ENCODE results near the gene RHOA.

The RHOA gene

DNA sequence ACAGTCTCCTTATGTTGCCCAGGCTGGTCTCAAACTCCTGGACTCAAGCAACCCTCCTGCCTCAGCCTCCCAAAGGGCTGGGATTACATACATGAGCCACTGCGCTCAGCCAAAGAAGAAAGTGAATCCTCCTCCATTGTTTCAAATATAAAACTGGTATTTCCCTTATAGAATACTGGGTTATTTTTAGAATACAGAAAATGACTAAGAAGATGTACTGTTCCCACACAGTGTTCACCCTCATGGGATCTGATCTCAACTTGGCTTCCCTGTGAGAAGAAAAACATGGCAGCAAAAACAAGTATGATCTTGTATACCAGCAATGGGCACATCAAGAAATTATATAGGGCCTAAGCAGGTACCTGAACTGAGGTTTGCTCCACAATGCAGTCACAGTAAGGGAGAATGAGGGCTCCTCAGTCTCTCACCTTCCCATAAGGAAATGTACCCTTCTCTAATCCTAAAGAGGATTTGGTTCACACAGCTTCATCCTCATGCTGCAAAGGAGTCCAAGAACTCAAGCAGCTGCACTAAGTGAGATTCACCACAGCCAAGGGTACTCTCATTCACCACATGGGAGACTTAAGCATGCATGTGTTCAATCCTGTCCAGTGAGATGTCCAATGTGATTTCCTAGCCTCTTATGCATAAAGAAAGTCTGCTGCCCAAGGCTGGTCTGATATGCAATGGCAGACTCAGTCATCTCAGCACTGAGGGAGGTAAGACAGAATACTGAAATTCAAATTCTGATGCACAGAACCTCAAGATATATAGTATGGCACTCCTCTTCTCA is 97.7 kb downstream of the RHOA start:
- no peak for DNase-seq

- no peak for DNase-seq
These were observed 100.5 kb downstream of the RHOA start for GRCh38 chr3:49311283-49311682.

DNA sequence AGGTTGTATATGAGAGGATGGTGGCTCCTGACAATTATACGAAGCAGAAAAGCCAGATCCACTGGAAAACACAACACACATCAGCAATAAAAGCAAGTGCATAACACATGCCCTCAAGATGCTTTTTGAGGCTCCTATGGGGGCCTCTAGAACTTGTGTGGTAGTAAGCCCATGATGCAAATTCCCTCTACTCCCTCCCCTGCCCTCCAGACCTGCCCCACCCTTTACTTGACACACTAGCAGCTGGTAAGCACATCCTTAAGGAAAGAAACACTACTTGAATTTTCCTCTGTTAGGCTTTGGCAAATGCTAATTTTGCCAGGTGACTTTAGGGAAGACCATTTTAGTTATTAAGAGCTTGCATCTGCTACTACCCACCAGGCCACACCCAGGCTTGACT is 101.1 kb downstream of the RHOA start:
- DNase-seq = no peak
